OCI-LY3 (cell line): ENCODE data around the gene CHRDL2.

Source experiments
- CTCF ChIP-seq: fragments of 200-600, 300-600 bp; sonication (generic); IDR thresholded peaks from 2 replicates; pipeline ENCODE4 v1.5.1; 2014; ENCODE audit warnings: antibody characterized with exemption, low read length, low read depth
- EZH2phosphoT487 ChIP-seq: fragments of 200-600 bp; shearing (Covaris generic); IDR thresholded peaks from 2 replicates; pipeline ENCODE4 v1.6.1; 2018; ENCODE audit warnings: antibody characterized with exemption, mixed run types, low read depth

GRCh38 chr11:74725701-74726100, 5.5 kb downstream of the CHRDL2 start:
- no peak for TF ChIP-seq CTCF
- no peak for TF ChIP-seq EZH2phosphoT487
